Fibroblast of lung (primary cell): ENCODE results near the gene USP7. TPM values are rescaled to one million over a fixed set of nuclear protein-coding genes. Genes with fewer than 3 reads are reported as not detected.
A peak's percentile ranks its signal among the peaks of the same experiment; 100 is the strongest.

Experiments used
- DNase-seq, 2 donors: peaks; one replicate each; pipeline versions ENCODE4 v3.0.0 to v3.0.0-alpha.2; 2010; ENCODE audit warnings: low read depth in 2 of 2
- H2AFZ ChIP-seq: 2 replicates; pipeline ENCODE4 v1.5.1; 2012; ENCODE audit warnings: low read length, control low read depth, inconsistent platforms
- H3K27ac ChIP-seq: 2 replicates; pipeline ENCODE4 v1.5.1; 2011; ENCODE audit warnings: low read length, control low read depth; ENCODE audit not compliant: insufficient read depth
- H3K27me3 ChIP-seq: 2 replicates; pipeline ENCODE4 v1.5.1; 2011; ENCODE audit warnings: mild to moderate bottlenecking, low read length; ENCODE audit not compliant: control insufficient read depth, insufficient read depth
- H3K36me3 ChIP-seq: 2 replicates; pipeline ENCODE4 v1.5.1; 2011; ENCODE audit warnings: low read length; ENCODE audit not compliant: control insufficient read depth, insufficient read depth
- H3K4me1 ChIP-seq: 2 replicates; pipeline ENCODE4 v1.5.1; 2011; ENCODE audit warnings: low read length; ENCODE audit not compliant: control insufficient read depth, insufficient read depth; ENCODE audit errors: extremely low read depth
- H3K4me2 ChIP-seq: 2 replicates; pipeline ENCODE4 v1.5.1; 2011; ENCODE audit warnings: low read length, control low read depth; ENCODE audit not compliant: insufficient read depth; ENCODE audit errors: extremely low read depth
- H3K4me3 ChIP-seq, 4 experiments: fragments of 200-600 bp in 1 of 4; sonication (generic) in 1 of 4; replicated peaks in 1 of 4; 2 replicates each; pipeline ENCODE4 v1.5.1; 2011 to 2016; ENCODE audit warnings: low read length in 4 of 4, low read depth in 3 of 4, mild to moderate bottlenecking in 3 of 4, control low read depth in 2 of 4, inconsistent platforms in 1 of 4, mixed read lengths in 1 of 4; ENCODE audit not compliant: insufficient read depth in 1 of 4; ENCODE audit errors: control extremely low read depth in 1 of 4
- H3K79me2 ChIP-seq: 2 replicates; pipeline ENCODE4 v1.5.1; 2012; ENCODE audit warnings: mild to moderate bottlenecking, low read length, inconsistent platforms; ENCODE audit not compliant: control insufficient read depth, insufficient read depth
- H3K9ac ChIP-seq: 2 replicates; pipeline ENCODE4 v1.5.1; 2011; ENCODE audit warnings: mild to moderate bottlenecking, low read length, control low read depth; ENCODE audit not compliant: insufficient read depth
- H3K9me3 ChIP-seq: 2 replicates; pipeline ENCODE4 v1.5.1; 2012; ENCODE audit warnings: low read depth, low read length; ENCODE audit not compliant: control insufficient read depth, insufficient read depth
- H4K20me1 ChIP-seq: 2 replicates; pipeline ENCODE4 v1.5.1; 2011; ENCODE audit warnings: low read length; ENCODE audit not compliant: control insufficient read depth, insufficient read depth; ENCODE audit errors: extremely low read depth
- CTCF ChIP-seq, 2 donors: IDR thresholded peaks in 1 of 2; conservative IDR thresholded peaks in 1 of 2; 1 replicate in 1 of 2; 2 replicates in 1 of 2; pipeline ENCODE4 v1.5.1; 2011 to 2012; ENCODE audit warnings: low read length in 2 of 2, control low read depth in 1 of 2, inconsistent platforms in 1 of 2, low read depth in 1 of 2, mild to moderate bottlenecking in 1 of 2
- EZH2 ChIP-seq: IDR thresholded peaks from 2 replicates; pipeline ENCODE4 v1.5.1; 2012; ENCODE audit warnings: low read length, control low read depth, mild to moderate bottlenecking; ENCODE audit errors: missing control alignments
- polyA plus RNA-seq, 2 donors: library from polyadenylated mRNA; depleted of rRNA in 1 of 2; stranded (reverse) in 1 of 2; unstranded in 1 of 2; fragments of >200 nt; gene quantifications; 2 replicates each; pipeline ENCODE4 v1.2.1, GENCODE V29; 2011 to 2012; ENCODE audit warnings: missing spikeins in 1 of 2
- total RNA-seq: library from RNA; depleted of rRNA; stranded (reverse); fragments of >200 nt; gene quantifications from 2 replicates; pipeline ENCODE4 v1.2.1, GENCODE V29; 2014

The USP7 gene
- total and polyA plus RNA-seq, 2 donors (not counting 1 experiment from before 2014, with no cell fraction given) = 22.5 to 48.7 TPM

GRCh38 chr16:8957509-8958157, 6.1 kb downstream of the USP7 start:
- Histone ChIP-seq H3K27ac (peak overlapping the region; percentile 54), H3K79me2 (peaks cover 95% of the 10 kb centered on the region), H3K4me1 (peaks cover 31% of the 10 kb centered on the region), H3K4me3 (no peak overlapping the region), H3K9me3 (no peaks in the 10 kb centered on the region), H2AFZ (no peak overlapping the region), H3K4me2 (peak overlapping the region; percentile 34), H3K9ac (no peak overlapping the region), H3K27me3 (no peaks in the 10 kb centered on the region), H3K36me3 (no peaks in the 10 kb centered on the region), H4K20me1 (peaks cover 9% of the 10 kb centered on the region)
- DNase-seq = no peak
- TF ChIP-seq CTCF (conservative IDR thresholded peaks at IDR 0.05 in 1 of 2, IDR thresholded peaks at IDR 0.05 in 1 of 2; ENCODE audit: low read depth in 1 of 2, low read length in 2 of 2) = no peak

DNA sequence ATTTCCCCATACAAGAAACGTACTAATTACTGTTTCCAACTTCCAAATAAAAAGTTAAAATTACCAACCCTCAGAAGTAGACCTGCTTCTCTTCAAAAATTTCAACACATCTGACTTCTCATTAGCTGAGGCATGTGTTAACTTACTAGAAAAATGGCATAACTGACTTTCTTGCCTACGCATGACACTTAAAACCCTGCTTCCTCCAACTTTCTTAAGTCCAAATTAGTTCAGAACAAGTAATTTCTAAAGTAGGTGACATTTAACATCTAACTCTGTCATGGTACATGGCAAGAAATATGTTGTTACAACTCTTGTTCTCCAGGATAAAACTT, 6.7 kb downstream of the USP7 start:
- TF ChIP-seq CTCF (conservative IDR thresholded peaks at IDR 0.05 in 1 of 2, IDR thresholded peaks at IDR 0.05 in 1 of 2; ENCODE audit: low read depth in 1 of 2, low read length in 2 of 2) = no peak
- no peak for TF ChIP-seq EZH2
- Histone ChIP-seq H3K79me2 (peaks cover 95% of the 10 kb centered on the region), H3K36me3 (no peaks in the 10 kb centered on the region), H3K4me2 (no peak overlapping the region), H3K27me3 (no peaks in the 10 kb centered on the region), H3K4me1 (peaks cover 30% of the 10 kb centered on the region), H3K27ac (no peak overlapping the region), H4K20me1 (peaks cover 7% of the 10 kb centered on the region), H3K9me3 (no peaks in the 10 kb centered on the region), H2AFZ (no peak overlapping the region), H3K4me3 (no peak overlapping the region), H3K9ac (no peak overlapping the region)
- no peak for DNase-seq

DNA sequence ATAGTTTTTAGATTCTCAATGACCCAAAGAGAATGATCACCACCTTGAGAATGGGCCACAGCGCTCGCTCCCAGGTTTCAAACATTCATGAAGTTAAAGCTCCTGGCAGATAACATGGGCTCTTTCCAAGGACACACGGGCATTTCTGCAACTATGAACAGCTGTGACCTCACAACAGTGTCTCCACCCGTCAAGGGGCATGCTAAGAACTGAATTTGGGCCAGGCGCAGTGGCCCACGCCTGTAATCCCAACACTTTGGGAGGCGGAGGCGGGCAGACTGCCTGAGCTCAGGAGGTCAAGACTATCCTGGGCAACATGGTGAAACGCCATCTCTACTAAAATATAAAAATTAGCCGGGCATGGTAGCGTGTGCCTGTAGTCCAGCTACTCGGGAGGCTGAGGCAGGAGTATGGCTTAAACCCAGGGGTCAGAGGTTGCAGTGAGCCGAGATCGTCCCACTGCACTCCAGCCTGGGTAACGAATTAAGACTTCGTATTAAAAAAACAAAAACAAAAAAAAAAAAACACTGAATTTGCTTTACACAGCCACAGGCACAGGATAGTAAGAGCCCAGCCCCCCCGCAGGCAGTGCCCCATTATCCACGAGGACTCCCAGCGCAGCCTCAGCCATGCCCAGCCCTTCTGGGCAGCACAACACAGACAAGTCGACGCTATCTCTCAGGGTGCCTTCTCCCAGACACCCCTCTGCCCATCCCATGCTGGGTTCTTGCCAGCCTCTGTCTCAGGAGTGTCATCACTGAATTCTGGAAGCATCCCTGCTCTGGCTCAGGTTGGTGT, 7.2 kb downstream of the USP7 start:
- no peak for TF ChIP-seq CTCF (conservative IDR thresholded peaks at IDR 0.05 in 1 of 2, IDR thresholded peaks at IDR 0.05 in 1 of 2; ENCODE audit: low read depth in 1 of 2, low read length in 2 of 2)
- no peak for TF ChIP-seq EZH2
- no peak overlapping the region for H3K4me3 ChIP-seq
- H2AFZ ChIP-seq = no peak overlapping the region
- H4K20me1 ChIP-seq = peaks cover 7% of the 10 kb centered on the region
- peaks cover 27% of the 10 kb centered on the region for H3K4me1 ChIP-seq
- no peak overlapping the region for H3K4me2 ChIP-seq
- peaks cover 95% of the 10 kb centered on the region for H3K79me2 ChIP-seq
- DNase-seq = no peak
- no peaks in the 10 kb centered on the region for H3K9me3 ChIP-seq
- H3K9ac ChIP-seq = no peak overlapping the region
- H3K27ac ChIP-seq = no peak overlapping the region
- H3K27me3 ChIP-seq = no peaks in the 10 kb centered on the region
- no peaks in the 10 kb centered on the region for H3K36me3 ChIP-seq
